Measurements from ENCODE around the gene SPAG8. TPM values are rescaled to one million over a fixed set of nuclear protein-coding genes. Genes with fewer than 3 reads are reported as not detected.

The SPAG8 gene
- total and polyA plus RNA-seq, 2 experiments from 2014 or later, result 0.45 TPM

- no peak overlapping the region for H3K27ac ChIP-seq (ENCODE audit: low read depth)
- H3K36me3 ChIP-seq (ENCODE audit: insufficient read depth), result 0 out of 2 replicates have a peak, but pooled peaks cover 3% of the 10 kb centered on the region
- no peaks in the 10 kb centered on the region for H3K79me2 ChIP-seq (replicated peaks; ENCODE audit: insufficient read depth)
- Mint-ChIP-seq H3K36me3 (ENCODE audit: low read depth) (peaks cover 14% of the 10 kb centered on the region), H3K4me3 (peak overlapping the region; percentile 80), H3K27me3 (ENCODE audit: insufficient read depth, low read depth, poor library complexity) (peaks cover 14% of the 10 kb centered on the region), H3K27ac (no peak overlapping the region; the same call in 1 of the 2 replicates), H3K4me1 (peaks cover 17% of the 10 kb centered on the region), H3K9me3 (no peaks in the 10 kb centered on the region; the same call in 2 of the 3 replicates)
- H3K9me2 ChIP-seq (ENCODE audit: insufficient read depth), result no peaks in the 10 kb centered on the region
- ATAC-seq, result peak; percentile 82
- H4K20me1 ChIP-seq (replicated peaks; ENCODE audit: insufficient read depth), result no peaks in the 10 kb centered on the region
- H3K4me1 ChIP-seq (ENCODE audit: insufficient read depth), result peaks cover 9% of the 10 kb centered on the region; the same call in 1 of the 2 replicates
- no peaks in the 10 kb centered on the region for H3F3A ChIP-seq (replicated peaks; ENCODE audit: low read depth)
- peak overlapping the region; percentile 64 for H3K4me3 ChIP-seq
- peak; percentile 90 for DNase-seq (ENCODE audit: low spot score)
- TF ChIP-seq POLR2AphosphoS5 (IDR thresholded peaks at IDR 0.05; ENCODE audit: low read depth) (peak; percentile 31), ETS1 (IDR thresholded peaks at IDR 0.05) (no peak), NANOG (IDR thresholded peaks at IDR 0.05; ENCODE audit: borderline replicate concordance) (no peak), ZNF114 (CRISPR knock-in tag; IDR thresholded peaks at IDR 0.05) (no peak), REST (IDR thresholded peaks at IDR 0.05; ENCODE audit: unreplicated experiment) (no peak), CTCF (conservative IDR thresholded peaks at IDR 0.05; ENCODE audit: low read depth in 2 of 2) (peak; percentile 93 to 98), CREB1 (CRISPR knock-in tag; IDR thresholded peaks at IDR 0.05; ENCODE audit: low read depth) (no peak)
- H2AFZ ChIP-seq, result peak overlapping the region; percentile 92
- H3K27me3 ChIP-seq (ENCODE audit: insufficient read depth), result peaks cover 7% of the 10 kb centered on the region; the same call in 1 of the 2 replicates
- peak overlapping the region; percentile 91 for H3K4me2 ChIP-seq
Measured at GRCh38 chr9:35790385-35791296, 21.4 kb downstream of the SPAG8 start.

Measured in GM23338 (cell line).